Measurements from ENCODE around the gene TEX51. TPM values are rescaled to one million over a fixed set of nuclear protein-coding genes. Genes with fewer than 3 reads are reported as not detected.

TEX51 gene
- total RNA-seq, 1 donor from 2014 or later, result not detected

DNA sequence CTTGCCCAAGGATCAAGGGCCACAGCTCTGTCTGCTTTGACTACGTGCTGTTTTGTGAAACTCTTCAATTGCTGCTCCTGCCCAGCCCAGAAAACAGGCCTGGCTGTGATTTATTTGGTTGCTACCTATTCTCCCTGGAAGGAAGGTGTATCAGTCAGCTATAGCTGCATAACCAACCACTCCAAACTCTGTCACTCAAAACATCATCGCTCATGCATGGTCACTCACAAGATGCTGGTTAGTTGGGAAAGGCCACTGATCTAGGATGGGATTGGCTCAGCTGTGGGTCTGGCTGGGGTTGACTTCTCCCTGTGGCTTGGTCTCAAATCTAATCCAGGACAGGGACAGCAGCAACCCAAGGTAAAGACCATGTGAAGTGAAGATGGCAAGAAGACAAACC, 14.6 kb downstream of the TEX51 start:
- no peak for DNase-seq (ENCODE audit: low spot score)
- Mint-ChIP-seq H3K4me3 (ENCODE audit: unreplicated experiment) (no peak overlapping the region), H3K36me3 (ENCODE audit: low read depth, unreplicated experiment) (no peaks in the 10 kb centered on the region), H3K27me3 (ENCODE audit: unreplicated experiment) (peaks cover 13% of the 10 kb centered on the region), H3K27ac (ENCODE audit: unreplicated experiment) (no peak overlapping the region), H3K4me1 (ENCODE audit: unreplicated experiment) (no peaks in the 10 kb centered on the region), H3K9me3 (ENCODE audit: unreplicated experiment) (peaks cover 5% of the 10 kb centered on the region)
- TF ChIP-seq CTCF (IDR thresholded peaks at IDR 0.05; ENCODE audit: unreplicated experiment), result no peak

GRCh38 chr2:126913881-126914615, 15.4 kb downstream of the TEX51 start:
- Mint-ChIP-seq H3K9me3 (ENCODE audit: unreplicated experiment) (peaks cover 5% of the 10 kb centered on the region), H3K27me3 (ENCODE audit: unreplicated experiment) (peaks cover 13% of the 10 kb centered on the region), H3K4me1 (ENCODE audit: unreplicated experiment) (no peaks in the 10 kb centered on the region), H3K4me3 (ENCODE audit: unreplicated experiment) (no peak overlapping the region), H3K36me3 (ENCODE audit: low read depth, unreplicated experiment) (no peaks in the 10 kb centered on the region), H3K27ac (ENCODE audit: unreplicated experiment) (no peak overlapping the region)
- no peak for TF ChIP-seq CTCF (IDR thresholded peaks at IDR 0.05; ENCODE audit: unreplicated experiment)
- peak; percentile 1 for DNase-seq (ENCODE audit: low spot score)

GRCh38 chr2:126914811-126915500, 16.3 kb downstream of the TEX51 start:
- peak; percentile 0 for DNase-seq (ENCODE audit: low spot score)
- TF ChIP-seq CTCF (IDR thresholded peaks at IDR 0.05; ENCODE audit: unreplicated experiment), result no peak
- Mint-ChIP-seq H3K9me3 (ENCODE audit: unreplicated experiment) (peaks cover 5% of the 10 kb centered on the region), H3K27me3 (ENCODE audit: unreplicated experiment) (peaks cover 11% of the 10 kb centered on the region), H3K27ac (ENCODE audit: unreplicated experiment) (no peak overlapping the region), H3K36me3 (ENCODE audit: low read depth, unreplicated experiment) (no peaks in the 10 kb centered on the region), H3K4me1 (ENCODE audit: unreplicated experiment) (no peaks in the 10 kb centered on the region), H3K4me3 (ENCODE audit: unreplicated experiment) (no peak overlapping the region)

DNA sequence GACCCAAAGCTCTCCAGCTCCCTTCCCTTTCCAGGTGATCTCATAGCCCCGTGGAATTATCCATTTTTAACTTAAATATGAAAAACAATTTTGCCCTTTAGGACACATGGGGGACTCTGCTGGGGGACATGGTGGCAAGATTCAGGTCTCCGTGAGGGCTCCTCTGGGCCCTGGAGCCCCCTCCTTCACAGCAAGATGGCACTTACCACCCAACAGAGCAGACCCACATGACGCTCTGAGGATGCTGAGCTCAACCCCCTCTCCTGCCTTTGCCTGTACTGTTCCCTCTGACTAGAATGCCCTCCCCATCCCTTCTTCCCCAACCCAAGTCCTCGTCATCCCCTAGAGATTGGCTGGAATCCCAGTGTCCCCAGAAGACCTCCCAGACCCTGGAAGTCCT, 17.2 kb downstream of the TEX51 start:
- peaks cover 11% of the 10 kb centered on the region for H3K27me3 Mint-ChIP-seq (ENCODE audit: unreplicated experiment)
- H3K36me3 Mint-ChIP-seq (ENCODE audit: low read depth, unreplicated experiment), result no peaks in the 10 kb centered on the region
- DNase-seq (ENCODE audit: low spot score), result no peak
- TF ChIP-seq CTCF (IDR thresholded peaks at IDR 0.05; ENCODE audit: unreplicated experiment), result no peak
- no peak overlapping the region for H3K4me3 Mint-ChIP-seq (ENCODE audit: unreplicated experiment)
- H3K9me3 Mint-ChIP-seq (ENCODE audit: unreplicated experiment), result peaks cover 5% of the 10 kb centered on the region
- H3K27ac Mint-ChIP-seq (ENCODE audit: unreplicated experiment), result no peak overlapping the region
- no peaks in the 10 kb centered on the region for H3K4me1 Mint-ChIP-seq (ENCODE audit: unreplicated experiment)

GRCh38 chr2:126916744-126917143, 18.1 kb downstream of the TEX51 start:
- H3K27me3 Mint-ChIP-seq (ENCODE audit: unreplicated experiment), result peaks cover 11% of the 10 kb centered on the region

More at GRCh38 chr2:126916744-126917143, 18.1 kb downstream of the TEX51 start:
- DNase-seq (ENCODE audit: low spot score), result no peak
- Mint-ChIP-seq H3K36me3 (ENCODE audit: low read depth, unreplicated experiment) (no peaks in the 10 kb centered on the region), H3K27ac (ENCODE audit: unreplicated experiment) (no peak overlapping the region), H3K9me3 (ENCODE audit: unreplicated experiment) (peaks cover 5% of the 10 kb centered on the region), H3K4me3 (ENCODE audit: unreplicated experiment) (no peak overlapping the region), H3K4me1 (ENCODE audit: unreplicated experiment) (no peaks in the 10 kb centered on the region)
- no peak for TF ChIP-seq CTCF (IDR thresholded peaks at IDR 0.05; ENCODE audit: unreplicated experiment)

All from endothelial cell (in vitro differentiated cells).